WI38 (cell line): Measurements from ENCODE around the gene SLC51B.
"Not testable (repeated sequence)": the region's sequence is repeated elsewhere in the genome, so short reads cannot be mapped to it uniquely, and the experiment has no call there.

Source experiments
- H3K4me3 ChIP-seq: 2 replicates; pipeline ENCODE4 v1.5.1; 2011; ENCODE audit warnings: low read depth, mild to moderate bottlenecking, control low read depth, low read length
- TF ChIP-seq, protein P1 (sequence below): IDR thresholded peaks from 2 replicates; pipeline ENCODE4 v1.5.1; 2012; ENCODE audit warnings: low read depth, mild to moderate bottlenecking, control low read depth, low read length

SLC51B gene

GRCh38 chr15:65091946-65092770, 47.0 kb downstream of the SLC51B start:
- no peak overlapping the region for H3K4me3 ChIP-seq
- TF ChIP-seq, protein P1, sequence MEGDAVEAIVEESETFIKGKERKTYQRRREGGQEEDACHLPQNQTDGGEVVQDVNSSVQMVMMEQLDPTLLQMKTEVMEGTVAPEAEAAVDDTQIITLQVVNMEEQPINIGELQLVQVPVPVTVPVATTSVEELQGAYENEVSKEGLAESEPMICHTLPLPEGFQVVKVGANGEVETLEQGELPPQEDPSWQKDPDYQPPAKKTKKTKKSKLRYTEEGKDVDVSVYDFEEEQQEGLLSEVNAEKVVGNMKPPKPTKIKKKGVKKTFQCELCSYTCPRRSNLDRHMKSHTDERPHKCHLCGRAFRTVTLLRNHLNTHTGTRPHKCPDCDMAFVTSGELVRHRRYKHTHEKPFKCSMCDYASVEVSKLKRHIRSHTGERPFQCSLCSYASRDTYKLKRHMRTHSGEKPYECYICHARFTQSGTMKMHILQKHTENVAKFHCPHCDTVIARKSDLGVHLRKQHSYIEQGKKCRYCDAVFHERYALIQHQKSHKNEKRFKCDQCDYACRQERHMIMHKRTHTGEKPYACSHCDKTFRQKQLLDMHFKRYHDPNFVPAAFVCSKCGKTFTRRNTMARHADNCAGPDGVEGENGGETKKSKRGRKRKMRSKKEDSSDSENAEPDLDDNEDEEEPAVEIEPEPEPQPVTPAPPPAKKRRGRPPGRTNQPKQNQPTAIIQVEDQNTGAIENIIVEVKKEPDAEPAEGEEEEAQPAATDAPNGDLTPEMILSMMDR = no peak

DNA sequence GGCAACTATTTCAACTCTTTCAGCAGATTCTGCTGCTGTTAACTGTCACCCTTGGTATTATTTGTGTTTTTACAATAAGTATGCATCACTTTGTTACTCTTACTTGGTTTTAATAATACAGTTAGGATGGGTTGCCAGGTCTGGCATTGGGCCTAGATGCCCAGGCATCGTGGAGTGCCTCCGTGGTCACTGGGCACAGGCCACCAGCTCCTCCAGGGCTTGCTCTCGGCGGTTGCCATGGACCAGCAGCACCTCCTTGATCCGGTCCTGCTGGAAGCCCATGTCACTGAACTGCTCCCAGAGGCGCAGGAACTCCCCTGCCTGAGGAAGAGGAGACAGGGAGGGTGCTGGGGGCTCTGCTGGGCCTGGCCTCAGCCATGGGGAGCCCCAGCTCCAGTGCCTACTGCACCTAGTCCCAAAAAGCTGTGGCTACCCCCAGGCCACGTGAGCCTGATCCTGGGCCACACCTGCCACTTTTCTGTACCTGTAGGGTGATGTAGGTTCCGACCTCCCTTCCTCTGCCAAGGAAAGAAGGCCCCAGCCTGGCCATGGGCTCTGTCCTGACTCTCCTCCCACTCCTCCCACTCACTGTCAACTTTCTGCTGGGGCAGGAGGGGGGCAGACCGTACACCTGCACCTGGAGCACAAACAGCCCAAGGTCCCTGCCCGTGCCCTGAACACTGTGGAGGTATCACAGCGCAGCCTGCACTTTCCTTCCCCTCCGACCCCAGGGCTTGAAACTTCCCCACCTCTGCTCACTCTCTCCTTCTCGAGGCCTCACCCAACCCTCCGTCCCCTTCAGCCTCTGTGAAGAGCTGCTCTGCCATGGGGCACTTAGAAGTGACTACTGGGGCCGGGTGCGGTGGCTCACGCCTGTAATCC, 48.0 kb downstream of the SLC51B start:
- TF ChIP-seq, protein P1 = no peak
- H3K4me3 ChIP-seq = no peak overlapping the region

GRCh38 chr15:65093793-65094170, 48.6 kb downstream of the SLC51B start:
- not testable (repeated sequence) for H3K4me3 ChIP-seq

GRCh38 chr15:65094294-65094995, 49.3 kb downstream of the SLC51B start:
- H3K4me3 ChIP-seq = no peak overlapping the region

GRCh38 chr15:65095011-65095746, 50.0 kb downstream of the SLC51B start:
- H3K4me3 ChIP-seq = no peak overlapping the region
- TF ChIP-seq, protein P1 = no peak

More at GRCh38 chr15:65094294-65094995, 49.3 kb downstream of the SLC51B start:
- TF ChIP-seq, protein P1 = no peak

DNA sequence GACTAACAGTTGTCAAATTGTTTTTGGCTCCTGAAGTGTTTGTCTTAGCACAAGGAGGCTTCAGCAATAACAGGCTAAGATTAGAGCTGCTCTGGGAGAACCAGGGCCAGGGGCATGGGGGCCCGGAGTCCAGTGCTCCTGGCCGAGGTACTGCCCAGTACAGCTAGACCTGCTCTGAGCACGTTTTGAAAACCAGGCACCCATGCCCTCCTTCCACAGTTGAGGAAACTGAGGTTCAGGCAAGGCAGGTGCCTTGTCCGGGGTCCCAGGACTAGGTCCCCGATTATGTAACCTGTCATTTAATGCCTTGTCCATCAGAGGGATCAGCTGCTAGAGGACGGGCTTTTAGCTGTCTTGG, 50.5 kb downstream of the SLC51B start:
- TF ChIP-seq, protein P1 = no peak
- no peak overlapping the region for H3K4me3 ChIP-seq
